Keratinocyte (primary cell): ENCODE results near the gene TARP.

Experiments used
- DNase-seq: peaks from one replicate; pipeline ENCODE4 v3.0.0-alpha.2; 2011; ENCODE audit warnings: low read depth, missing footprints, low spot score
- FAIRE-seq: peaks from 2 replicates; lab custom pipeline; 2011; peaks lifted over from hg19 to GRCh38; lab: Jason Lieb, UNC
- H2AFZ ChIP-seq: 2 replicates; pipeline ENCODE4 v1.6.0; 2012; ENCODE audit warnings: low read length, control low read depth, inconsistent platforms; ENCODE audit not compliant: control insufficient read depth
- H3K27ac ChIP-seq: 2 replicates; pipeline ENCODE4 v1.5.1; 2011; ENCODE audit warnings: low read length; ENCODE audit not compliant: control insufficient read depth, insufficient read depth
- H3K27me3 ChIP-seq: 3 replicates; pipeline ENCODE4 v1.6.0; 2011; ENCODE audit warnings: low read length; ENCODE audit not compliant: control insufficient read depth, insufficient read depth; ENCODE audit errors: extremely low read depth
- H3K36me3 ChIP-seq, 2 experiments: 2 replicates in 1 of 2; 3 replicates in 1 of 2; pipeline ENCODE4 v1.5.1; 2011; ENCODE audit warnings: low read length in 2 of 2, mild to moderate bottlenecking in 1 of 2; ENCODE audit not compliant: control insufficient read depth in 2 of 2, insufficient read depth in 2 of 2; ENCODE audit errors: extremely low read depth in 1 of 2
- H3K4me1 ChIP-seq: 3 replicates; pipeline ENCODE4 v1.5.1; 2011; ENCODE audit warnings: low read length; ENCODE audit not compliant: control insufficient read depth, insufficient read depth; ENCODE audit errors: extremely low read depth
- H3K4me2 ChIP-seq: 3 replicates; pipeline ENCODE4 v1.6.0; 2011; ENCODE audit warnings: low read depth, low read length; ENCODE audit not compliant: control insufficient read depth, insufficient read depth; ENCODE audit errors: extremely low read depth
- H3K4me3 ChIP-seq, 3 experiments: fragments of 200-600 bp in 1 of 3; sonication (generic) in 1 of 3; 2 replicates in 2 of 3; 3 replicates in 1 of 3; pipeline ENCODE4 v1.5.1; 2011 to 2016; ENCODE audit warnings: low read length in 3 of 3, mild to moderate bottlenecking in 3 of 3, control low read depth in 2 of 3, inconsistent platforms in 1 of 3, low read depth in 1 of 3, mixed read lengths in 1 of 3, mixed run types in 1 of 3, moderate library complexity in 1 of 3; ENCODE audit not compliant: control insufficient read depth in 2 of 3, insufficient read depth in 2 of 3; ENCODE audit errors: extremely low read depth in 1 of 3
- H3K79me2 ChIP-seq: 2 replicates; pipeline ENCODE4 v1.6.0; 2012; ENCODE audit warnings: low read length; ENCODE audit not compliant: control insufficient read depth, insufficient read depth
- H3K9ac ChIP-seq: 3 replicates; pipeline ENCODE4 v1.6.0; 2011; ENCODE audit warnings: low read length; ENCODE audit not compliant: control insufficient read depth, insufficient read depth; ENCODE audit errors: extremely low read depth
- H3K9me1 ChIP-seq: 3 replicates; pipeline ENCODE4 v1.6.0; 2011; ENCODE audit warnings: low read length; ENCODE audit not compliant: control insufficient read depth, insufficient read depth; ENCODE audit errors: extremely low read depth
- H3K9me3 ChIP-seq: 2 replicates; pipeline ENCODE4 v1.5.1; 2012; ENCODE audit warnings: low read depth, low read length; ENCODE audit not compliant: control insufficient read depth
- H4K20me1 ChIP-seq: 3 replicates; pipeline ENCODE4 v1.6.0; 2011; ENCODE audit warnings: low read length; ENCODE audit not compliant: control insufficient read depth, insufficient read depth; ENCODE audit errors: extremely low read depth
- CTCF ChIP-seq, 3 experiments: IDR thresholded peaks in 1 of 3; conservative IDR thresholded peaks in 1 of 3; optimal IDR thresholded peaks in 1 of 3; 2 replicates in 2 of 3; 3 replicates in 1 of 3; pipeline versions ENCODE3 to v1.5.1; 2011; ENCODE audit warnings: low read length in 3 of 3, mild to moderate bottlenecking in 3 of 3, moderate library complexity in 2 of 3, control low read depth in 1 of 3, inconsistent platforms in 1 of 3; ENCODE audit not compliant: insufficient read depth in 2 of 3; ENCODE audit errors: extremely low read depth in 1 of 3
- EZH2 ChIP-seq: IDR thresholded peaks from one replicate; pipeline ENCODE4 v1.6.1; 2012; ENCODE audit warnings: inconsistent platforms, mild to moderate bottlenecking, low read length, moderate library complexity
- dilution Hi-C: fragments of 300-500 bp; cut with MboI; formaldehyde crosslinking; loops from one replicate; pipeline ENCODE4 v1.7.0; 2020; ENCODE audit warnings: low sequenced_read_pairs; ENCODE audit not compliant: extremely low pct_ligation_motif_present

The TARP gene

GRCh38 chr7:38307640-38308039, 34.2 kb upstream of the TARP start:
- H3K4me2 ChIP-seq, result no peak overlapping the region
- H3K9me3 ChIP-seq, result no peaks in the 10 kb centered on the region
- FAIRE-seq (no peak), DNase-seq (no peak)
- no peak overlapping the region for H3K9ac ChIP-seq
- peaks cover 8% of the 10 kb centered on the region for H3K27me3 ChIP-seq
- H3K36me3 ChIP-seq, result no peaks in the 10 kb centered on the region
- TF ChIP-seq CTCF (optimal IDR thresholded peaks at IDR 0.05 in 1 of 3, IDR thresholded peaks at IDR 0.05 in 1 of 3, conservative IDR thresholded peaks at IDR 0.05 in 1 of 3; ENCODE audit: extremely low read depth in 1 of 3, insufficient read depth in 2 of 3, low read length in 3 of 3), result no peak
- TF ChIP-seq EZH2, result no peak
- no peaks in the 10 kb centered on the region for H4K20me1 ChIP-seq
- no peak overlapping the region for H2AFZ ChIP-seq
- H3K79me2 ChIP-seq, result no peaks in the 10 kb centered on the region
- H3K4me3 ChIP-seq, result no peak overlapping the region
- H3K4me1 ChIP-seq, result no peaks in the 10 kb centered on the region
- dilution Hi-C loops, result no loop called here
- H3K27ac ChIP-seq, result no peak overlapping the region
- no peaks in the 10 kb centered on the region for H3K9me1 ChIP-seq

- H3K36me3 ChIP-seq, result no peaks in the 10 kb centered on the region
- FAIRE-seq (no peak), DNase-seq (no peak)
- H4K20me1 ChIP-seq, result no peaks in the 10 kb centered on the region
- peaks cover 8% of the 10 kb centered on the region for H3K27me3 ChIP-seq
- dilution Hi-C loops, result no loop called here
- H3K9me3 ChIP-seq, result no peaks in the 10 kb centered on the region
- H3K9ac ChIP-seq, result no peak overlapping the region
- H2AFZ ChIP-seq, result no peak overlapping the region
- H3K27ac ChIP-seq, result no peak overlapping the region
- no peak overlapping the region for H3K4me3 ChIP-seq
- H3K4me2 ChIP-seq, result no peak overlapping the region
- TF ChIP-seq CTCF (optimal IDR thresholded peaks at IDR 0.05 in 1 of 3, IDR thresholded peaks at IDR 0.05 in 1 of 3, conservative IDR thresholded peaks at IDR 0.05 in 1 of 3; ENCODE audit: extremely low read depth in 1 of 3, insufficient read depth in 2 of 3, low read length in 3 of 3) (no peak), EZH2 (no peak)
- no peaks in the 10 kb centered on the region for H3K4me1 ChIP-seq
- no peaks in the 10 kb centered on the region for H3K79me2 ChIP-seq
- H3K9me1 ChIP-seq, result no peaks in the 10 kb centered on the region
Observed at GRCh38 chr7:38306914-38307313, 33.5 kb upstream of the TARP start.
